Measurements from ENCODE around the gene SULT1A1.
A peak's percentile ranks its signal among the peaks of the same experiment; 100 is the strongest.
"Not testable (repeated sequence)": the region's sequence is repeated elsewhere in the genome, so short reads cannot be mapped to it uniquely, and the experiment has no call there.

SULT1A1 gene

DNA sequence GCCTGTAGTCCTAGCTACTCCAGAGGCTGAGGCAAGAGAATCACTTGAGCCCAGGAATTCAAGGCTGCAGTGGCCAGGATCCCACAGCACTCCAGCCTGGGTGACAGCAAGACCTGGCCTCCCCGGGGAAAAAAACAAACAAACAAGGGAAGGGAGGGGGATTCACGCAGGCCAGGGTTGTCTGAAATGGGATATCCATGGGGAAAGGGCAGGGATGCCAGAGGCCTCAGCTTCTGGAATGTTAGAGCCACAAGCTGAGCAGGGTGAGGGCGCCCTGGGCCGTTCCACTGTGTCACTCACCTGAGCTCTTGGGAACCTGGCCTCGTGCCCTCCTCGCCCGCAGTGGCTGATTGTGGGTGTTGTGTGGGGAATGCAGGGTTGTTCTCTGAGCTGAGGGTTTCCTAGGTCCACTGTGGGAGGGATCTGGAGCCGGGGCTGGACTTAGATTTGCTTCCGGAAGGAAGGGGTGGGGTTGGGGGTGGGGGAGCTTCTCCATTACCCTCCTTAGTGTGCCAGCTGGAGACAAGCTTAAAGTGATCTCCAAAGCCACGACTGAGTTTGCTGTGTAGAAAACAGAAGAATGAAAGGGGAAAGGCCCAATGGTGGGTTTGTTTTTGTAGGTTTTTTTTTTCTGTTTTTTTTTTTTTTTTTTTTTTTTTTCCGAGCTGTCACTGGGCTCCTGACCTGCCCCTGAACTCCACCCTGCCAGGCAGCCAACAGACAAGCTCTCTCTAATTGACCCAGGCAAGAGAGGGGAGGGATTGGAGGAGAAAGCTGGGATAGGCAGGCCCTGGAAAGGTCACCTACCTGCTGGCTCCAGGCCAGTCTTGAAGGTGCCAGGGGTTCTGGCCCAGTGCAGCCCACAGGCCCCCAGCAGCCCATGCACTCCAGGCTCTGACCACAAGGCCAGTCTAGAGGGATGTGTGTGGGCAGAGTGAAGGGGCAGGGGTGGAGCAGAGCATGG, at the start of gene SULT1A1:
Gene SULT1A1, minus strand, starts transcription at position 414 of the 964 bp plus-strand sequence. CDS start 1,189 bp downstream, outside the sequence.
- DNase-seq: no peak

DNA sequence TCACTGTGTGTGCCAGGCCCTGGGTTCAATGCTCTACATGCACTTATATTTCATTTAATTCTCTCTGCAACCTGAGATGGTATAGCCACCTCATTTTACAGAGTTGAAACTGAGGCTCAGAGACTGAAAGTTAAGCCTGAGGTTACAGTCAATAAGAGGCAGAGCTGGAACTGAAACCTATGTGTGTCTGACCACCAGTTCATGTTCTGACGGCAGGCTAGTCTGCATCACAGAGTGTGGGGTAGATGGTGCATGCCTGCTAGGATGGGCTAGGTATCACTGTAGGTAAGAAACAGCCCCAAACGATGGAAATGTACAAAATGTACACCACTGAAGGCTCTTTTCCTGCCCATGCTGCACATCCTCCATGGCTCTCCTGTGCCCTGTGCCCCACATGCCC, 30.1 kb upstream of the SULT1A1 start:
- DNase-seq: not testable (repeated sequence)

DNA sequence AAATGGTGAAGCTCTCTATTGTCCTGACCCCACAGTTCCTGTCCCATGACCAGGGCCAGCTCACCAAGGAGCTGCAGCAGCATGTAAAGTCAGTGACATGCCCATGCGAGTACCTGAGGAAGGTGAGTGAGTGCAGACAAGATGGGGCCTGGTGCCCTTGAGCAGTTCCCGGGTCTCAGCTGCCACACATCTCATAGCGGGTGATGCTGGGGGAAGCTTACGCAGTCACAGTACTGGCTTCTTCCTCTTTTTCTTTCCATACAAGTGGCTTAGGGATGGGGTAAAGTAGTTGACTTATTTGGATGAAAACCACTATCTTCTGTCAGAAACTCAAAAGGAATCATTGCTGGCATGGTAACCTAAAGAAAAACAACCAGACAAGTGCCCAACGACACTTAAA, 28.5 kb upstream of the SULT1A1 start:
- DNase-seq: not testable (repeated sequence)

- DNase-seq: not testable (repeated sequence)
Observed at GRCh38 chr16:28637765-28638164, 27.9 kb upstream of the SULT1A1 start, which contains the start of gene NPIPB8. Gene NPIPB8, plus strand, starts transcription at chr16:28638065. Its CDS starts 296 bp downstream, at chr16:28638361.

GRCh38 chr16:28636093-28636823, 26.4 kb upstream of the SULT1A1 start:
- peak; percentile 74 for DNase-seq

- not testable (repeated sequence) for DNase-seq
Observed at GRCh38 chr16:28630905-28631304, 21.1 kb upstream of the SULT1A1 start.

DNA sequence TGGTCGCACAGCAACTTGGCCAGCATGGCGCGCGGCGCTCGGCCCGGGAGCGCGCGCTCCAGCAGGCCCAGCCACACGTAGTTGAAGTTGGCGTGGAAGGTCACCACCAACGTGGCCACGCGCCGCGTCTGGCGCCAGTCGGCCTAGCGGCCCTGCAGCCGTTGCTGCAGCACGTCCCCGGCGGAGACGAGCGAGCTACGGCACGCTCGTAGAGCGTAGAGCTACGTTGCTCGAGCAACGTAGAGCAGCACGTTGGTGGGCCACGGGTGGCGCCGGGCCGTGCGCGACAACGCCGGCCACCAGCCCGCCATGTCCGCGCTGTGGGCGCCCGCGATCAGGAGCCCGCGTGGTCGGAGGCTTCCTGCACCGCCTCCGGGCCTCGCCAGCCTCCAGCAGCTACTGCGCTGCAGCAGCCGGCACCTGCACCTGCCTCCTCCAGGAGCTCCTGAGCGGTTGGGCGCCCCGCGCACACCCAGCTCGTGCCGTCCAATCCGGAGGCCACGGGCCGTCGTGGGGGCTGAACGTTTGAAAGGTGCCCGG, 13.4 kb upstream of the SULT1A1 start:
- DNase-seq: no peak

DNA sequence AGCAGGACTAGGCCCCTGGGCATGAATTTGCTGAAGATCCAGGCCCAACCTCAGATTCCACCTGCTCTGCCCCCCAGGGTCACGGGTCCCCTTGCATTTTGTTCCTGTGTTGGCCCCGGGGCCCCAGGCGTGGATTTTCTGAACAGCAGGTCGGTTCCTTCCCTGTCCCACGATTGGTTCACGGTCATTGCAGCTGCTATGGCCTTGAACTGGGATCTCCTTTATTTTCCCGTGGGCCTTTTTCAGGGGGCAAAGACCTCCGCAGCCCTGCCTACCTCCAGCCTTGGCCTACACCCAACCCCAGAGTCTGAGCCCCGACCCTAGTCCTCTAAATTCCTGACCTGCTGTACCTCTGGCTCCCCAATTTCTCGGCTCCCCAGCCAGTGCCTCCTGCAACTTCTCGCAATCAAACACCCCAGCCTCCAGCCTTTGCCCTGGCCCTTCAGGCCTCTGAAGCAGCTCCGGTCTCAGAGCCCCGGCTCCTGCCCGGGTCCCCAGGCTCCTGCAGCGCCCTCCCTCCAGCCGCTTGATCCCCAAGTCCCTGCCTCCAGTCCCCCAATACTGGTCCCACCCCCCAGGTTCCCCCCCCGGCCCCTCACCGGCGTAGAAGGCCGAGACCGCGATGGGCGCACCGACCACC, 12.8 kb upstream of the SULT1A1 start:
- not testable (repeated sequence) for DNase-seq

DNA sequence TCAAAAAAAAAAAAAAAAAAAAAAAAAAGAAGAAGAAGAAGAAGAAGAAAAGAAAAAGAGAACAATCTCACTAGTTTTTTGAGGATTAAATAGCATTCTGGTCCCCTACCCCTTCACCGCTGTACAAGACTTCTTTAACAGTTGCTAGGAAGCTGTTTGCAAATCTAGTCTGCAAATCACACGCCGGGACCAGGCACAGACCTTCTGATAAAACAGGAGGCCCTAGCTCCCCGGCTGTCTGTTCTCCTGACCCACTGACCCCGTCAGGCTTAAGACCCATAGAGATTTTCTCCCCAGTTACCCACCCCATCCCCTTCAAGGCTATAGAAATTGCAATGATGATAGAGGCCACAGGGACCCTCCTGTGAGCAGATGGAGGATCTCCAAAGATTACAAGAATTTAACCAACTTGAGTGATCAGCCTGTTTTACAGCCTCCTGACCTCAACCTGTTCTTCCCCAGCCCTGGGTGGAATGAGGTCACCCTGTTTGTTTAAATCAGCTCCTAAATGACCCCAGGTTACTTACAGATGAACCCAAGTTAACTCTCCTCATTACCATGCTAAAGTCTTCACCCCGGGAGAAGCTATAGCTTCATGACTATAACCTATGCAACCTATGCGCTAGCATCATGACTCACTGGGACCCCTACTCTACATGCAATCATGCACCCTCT, 11.8 kb upstream of the SULT1A1 start:
- DNase-seq: no peak

- DNase-seq: not testable (repeated sequence)
Observed at GRCh38 chr16:28620316-28620715, 10.5 kb upstream of the SULT1A1 start.

- DNase-seq: no peak
Observed at GRCh38 chr16:28617874-28618273, 8.0 kb upstream of the SULT1A1 start.

- DNase-seq: no peak
Observed at GRCh38 chr16:28616636-28617035, 6.8 kb upstream of the SULT1A1 start.

- DNase-seq: not testable (repeated sequence)
Observed at GRCh38 chr16:28616224-28616577, 6.4 kb upstream of the SULT1A1 start.

DNA sequence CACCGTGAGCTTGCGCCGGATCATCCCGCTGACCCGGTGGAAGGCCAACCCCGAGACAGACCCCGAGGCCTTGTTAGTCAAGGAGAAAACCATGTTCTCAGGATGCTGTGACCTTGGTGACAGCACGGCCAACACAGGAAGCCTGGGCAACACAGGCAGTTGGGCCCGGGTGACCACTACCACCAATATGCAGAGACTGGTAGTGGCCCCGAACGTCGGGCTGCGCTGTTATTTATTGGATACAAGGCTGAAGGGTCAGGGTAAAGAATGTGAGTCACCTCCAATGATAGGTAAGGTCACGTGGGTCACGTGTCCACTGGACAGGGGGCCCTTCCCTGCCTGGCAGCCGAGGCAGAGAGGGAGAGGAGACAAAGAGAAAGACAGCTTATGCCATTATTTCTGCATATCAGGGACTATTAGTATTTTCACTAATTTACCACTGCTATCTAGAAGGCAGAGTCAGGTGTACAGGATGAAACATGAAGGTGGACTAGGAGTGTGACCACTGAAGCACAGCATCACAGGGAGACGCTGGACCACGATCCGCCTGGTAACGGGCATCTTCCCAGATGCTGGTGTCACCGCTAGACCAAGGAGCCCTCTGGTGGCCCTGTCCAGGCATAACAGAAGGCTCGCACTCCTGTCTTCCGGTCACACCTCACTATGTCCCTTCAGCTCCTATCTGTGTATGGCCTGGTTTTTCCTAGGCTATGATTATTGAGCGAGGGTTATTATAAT, 5.8 kb upstream of the SULT1A1 start:
- peak; percentile 12 for DNase-seq

GRCh38 chr16:28614561-28614960, 4.7 kb upstream of the SULT1A1 start:
- DNase-seq: not testable (repeated sequence)

- DNase-seq: not testable (repeated sequence)
Observed at GRCh38 chr16:28613912-28614311, 4.1 kb upstream of the SULT1A1 start.

DNA sequence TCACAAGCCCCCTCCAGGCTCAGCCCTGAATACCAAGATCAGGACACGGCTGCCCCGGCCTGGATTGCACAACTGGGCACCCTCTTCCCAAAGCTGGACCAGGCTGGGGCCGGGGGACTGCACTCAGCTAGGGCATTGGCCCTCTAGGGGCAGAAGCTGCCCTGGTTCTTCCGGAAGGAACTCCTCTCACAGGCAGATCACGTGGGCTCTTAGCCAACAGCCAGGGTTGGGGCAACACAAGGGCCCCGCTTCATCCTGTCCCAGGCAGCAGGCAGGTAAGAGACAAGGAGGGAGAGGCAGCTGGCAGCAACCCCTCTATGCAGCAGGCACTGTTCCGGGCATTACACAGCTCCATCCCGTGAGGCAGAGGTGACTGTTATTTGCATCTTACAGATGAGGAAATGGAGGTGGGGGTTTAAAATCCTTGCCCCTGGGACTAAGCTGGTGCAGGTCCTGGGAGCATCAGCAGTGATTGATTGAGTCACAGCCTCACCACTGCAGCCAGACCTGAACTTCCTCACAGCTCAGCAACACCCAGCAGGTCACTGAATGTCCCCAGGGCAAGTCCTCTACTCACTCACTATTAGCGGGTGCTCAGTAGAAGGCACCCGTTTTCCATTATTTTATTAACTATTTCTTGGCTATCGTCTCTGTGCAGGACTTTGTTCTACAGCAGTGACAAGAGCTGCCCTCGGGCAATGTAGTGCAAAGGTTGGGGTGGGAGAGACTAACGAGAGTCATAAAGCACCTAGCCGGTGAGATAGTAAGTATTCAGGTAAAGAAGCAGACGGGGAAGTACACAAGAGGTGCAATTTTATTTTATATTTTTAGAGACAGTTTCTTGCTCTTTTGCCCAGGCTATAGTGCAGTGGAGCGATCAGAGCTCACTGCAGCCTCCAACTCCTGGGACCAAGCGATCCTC, 2.8 kb upstream of the SULT1A1 start:
- DNase-seq: not testable (repeated sequence)

- DNase-seq: no peak
Observed at GRCh38 chr16:28610595-28611191, 849 bp upstream of the SULT1A1 start.

DNA sequence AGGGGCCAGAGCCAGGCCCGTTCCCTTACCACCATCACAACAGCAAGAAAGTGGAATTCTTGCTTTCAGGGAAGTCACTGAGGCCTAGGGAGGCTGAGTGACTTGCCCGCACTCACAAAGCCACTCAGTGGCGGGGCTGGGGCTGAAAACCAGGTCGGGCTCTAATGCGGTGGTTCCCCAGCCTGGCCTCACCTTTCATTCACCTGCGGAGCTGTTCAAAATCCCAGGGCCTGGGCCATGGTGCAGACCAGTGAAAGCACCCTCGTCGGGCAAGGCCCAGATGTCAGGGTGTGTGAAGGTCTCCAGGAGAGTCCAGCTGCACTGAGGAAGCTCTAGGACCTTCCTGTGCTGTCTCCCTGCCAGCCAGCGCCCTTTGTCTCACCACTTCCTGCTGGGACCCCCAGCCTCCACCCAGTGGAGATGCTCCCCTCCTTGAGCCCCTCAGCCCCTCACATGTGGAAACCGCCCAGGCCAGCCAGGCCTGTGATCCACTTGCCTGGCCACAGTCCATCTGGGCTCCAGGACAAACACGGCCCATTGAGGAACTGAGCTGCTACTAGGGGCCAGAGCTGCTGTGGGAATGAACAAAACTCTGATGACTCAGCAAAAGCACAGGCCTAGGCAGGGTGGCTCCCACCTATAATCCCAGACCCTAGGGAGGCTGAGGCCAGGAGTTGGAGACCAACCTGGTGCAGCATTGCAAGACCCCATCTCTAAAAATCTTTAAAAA, 812 bp downstream of the SULT1A1 start:
- not testable (repeated sequence) for DNase-seq

All from HCEC 1CT (cell line).